ENCODE results near the gene CCL25. TPM values are rescaled to one million over a fixed set of nuclear protein-coding genes. Genes with fewer than 3 reads are reported as not detected.
A peak's percentile ranks its signal among the peaks of the same experiment; 100 is the strongest.

Gene CCL25
- total and polyA plus RNA-seq, 2 of the 13 experiments (the other 11 are each of a cell fraction or from before 2014, with no cell fraction given), result not detected

DNA sequence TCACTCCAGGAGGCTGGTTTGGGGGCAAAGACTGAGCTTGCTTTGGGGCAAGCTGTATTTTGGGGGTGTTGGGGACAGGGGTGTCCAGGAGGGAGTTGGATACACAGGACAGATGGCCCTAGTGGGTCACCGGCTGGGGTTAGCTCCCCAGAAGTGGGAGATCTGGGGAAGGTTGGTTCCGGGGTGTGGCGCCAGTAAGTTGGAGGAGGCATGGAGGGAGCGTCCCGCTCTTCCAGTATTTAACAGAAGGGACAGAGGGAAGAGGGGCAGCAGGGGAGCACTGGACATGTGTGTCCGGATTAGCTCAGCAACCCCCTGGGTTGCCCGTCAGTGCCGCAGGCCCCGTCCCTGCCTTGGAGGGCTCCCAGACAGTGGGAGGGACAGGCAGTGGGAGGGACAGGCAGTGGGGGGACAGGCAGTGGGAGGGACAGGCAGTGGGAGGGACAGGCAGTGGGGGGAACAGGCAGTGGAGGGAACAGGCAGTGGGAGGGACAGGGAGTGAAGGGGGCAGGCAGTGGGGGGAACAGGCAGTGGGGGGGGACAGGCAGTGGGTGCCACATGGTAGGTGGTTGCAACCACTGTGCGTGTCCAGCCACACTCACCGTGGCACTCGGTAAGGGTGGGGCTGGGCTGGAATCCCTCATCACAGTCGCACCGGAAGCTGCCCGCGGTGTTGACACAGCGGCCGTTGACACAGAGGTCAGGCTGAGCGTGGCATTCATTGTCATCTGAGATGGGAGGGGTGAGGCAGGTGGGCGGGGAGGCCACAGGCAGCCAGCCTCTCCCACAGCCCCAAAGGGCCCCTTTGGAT, 33.2 kb downstream of the CCL25 start (continued):
- TF ChIP-seq, protein P1, sequence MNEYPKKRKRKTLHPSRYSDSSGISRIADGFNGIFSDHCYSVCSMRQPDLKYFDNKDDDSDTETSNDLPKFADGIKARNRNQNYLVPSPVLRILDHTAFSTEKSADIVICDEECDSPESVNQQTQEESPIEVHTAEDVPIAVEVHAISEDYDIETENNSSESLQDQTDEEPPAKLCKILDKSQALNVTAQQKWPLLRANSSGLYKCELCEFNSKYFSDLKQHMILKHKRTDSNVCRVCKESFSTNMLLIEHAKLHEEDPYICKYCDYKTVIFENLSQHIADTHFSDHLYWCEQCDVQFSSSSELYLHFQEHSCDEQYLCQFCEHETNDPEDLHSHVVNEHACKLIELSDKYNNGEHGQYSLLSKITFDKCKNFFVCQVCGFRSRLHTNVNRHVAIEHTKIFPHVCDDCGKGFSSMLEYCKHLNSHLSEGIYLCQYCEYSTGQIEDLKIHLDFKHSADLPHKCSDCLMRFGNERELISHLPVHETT (CRISPR knock-in tag; conservative IDR thresholded peaks at IDR 0.05), result peak; percentile 77
- no peak for TF ChIP-seq CBX1 (IDR thresholded peaks at IDR 0.05; ENCODE audit: low read depth)
- TF ChIP-seq, protein P2, sequence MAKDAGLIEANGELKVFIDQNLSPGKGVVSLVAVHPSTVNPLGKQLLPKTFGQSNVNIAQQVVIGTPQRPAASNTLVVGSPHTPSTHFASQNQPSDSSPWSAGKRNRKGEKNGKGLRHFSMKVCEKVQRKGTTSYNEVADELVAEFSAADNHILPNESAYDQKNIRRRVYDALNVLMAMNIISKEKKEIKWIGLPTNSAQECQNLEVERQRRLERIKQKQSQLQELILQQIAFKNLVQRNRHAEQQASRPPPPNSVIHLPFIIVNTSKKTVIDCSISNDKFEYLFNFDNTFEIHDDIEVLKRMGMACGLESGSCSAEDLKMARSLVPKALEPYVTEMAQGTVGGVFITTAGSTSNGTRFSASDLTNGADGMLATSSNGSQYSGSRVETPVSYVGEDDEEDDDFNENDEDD (CRISPR knock-in tag; IDR thresholded peaks at IDR 0.05; ENCODE audit: borderline replicate concordance), result no peak
- TF ChIP-seq ZNF629 (CRISPR knock-in tag; conservative IDR thresholded peaks at IDR 0.05), result no peak
- peak; percentile 98 for TF ChIP-seq FOXA3 (CRISPR knock-in tag; IDR thresholded peaks at IDR 0.05)
- TF ChIP-seq, protein P3, sequence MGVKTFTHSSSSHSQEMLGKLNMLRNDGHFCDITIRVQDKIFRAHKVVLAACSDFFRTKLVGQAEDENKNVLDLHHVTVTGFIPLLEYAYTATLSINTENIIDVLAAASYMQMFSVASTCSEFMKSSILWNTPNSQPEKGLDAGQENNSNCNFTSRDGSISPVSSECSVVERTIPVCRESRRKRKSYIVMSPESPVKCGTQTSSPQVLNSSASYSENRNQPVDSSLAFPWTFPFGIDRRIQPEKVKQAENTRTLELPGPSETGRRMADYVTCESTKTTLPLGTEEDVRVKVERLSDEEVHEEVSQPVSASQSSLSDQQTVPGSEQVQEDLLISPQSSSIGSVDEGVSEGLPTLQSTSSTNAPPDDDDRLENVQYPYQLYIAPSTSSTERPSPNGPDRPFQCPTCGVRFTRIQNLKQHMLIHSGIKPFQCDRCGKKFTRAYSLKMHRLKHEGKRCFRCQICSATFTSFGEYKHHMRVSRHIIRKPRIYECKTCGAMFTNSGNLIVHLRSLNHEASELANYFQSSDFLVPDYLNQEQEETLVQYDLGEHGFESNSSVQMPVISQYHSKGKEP (CRISPR knock-in tag; IDR thresholded peaks at IDR 0.05), result no peak
- TF ChIP-seq RARA (CRISPR knock-in tag; IDR thresholded peaks at IDR 0.05), result peak; percentile 91
- TF ChIP-seq, protein P4, sequence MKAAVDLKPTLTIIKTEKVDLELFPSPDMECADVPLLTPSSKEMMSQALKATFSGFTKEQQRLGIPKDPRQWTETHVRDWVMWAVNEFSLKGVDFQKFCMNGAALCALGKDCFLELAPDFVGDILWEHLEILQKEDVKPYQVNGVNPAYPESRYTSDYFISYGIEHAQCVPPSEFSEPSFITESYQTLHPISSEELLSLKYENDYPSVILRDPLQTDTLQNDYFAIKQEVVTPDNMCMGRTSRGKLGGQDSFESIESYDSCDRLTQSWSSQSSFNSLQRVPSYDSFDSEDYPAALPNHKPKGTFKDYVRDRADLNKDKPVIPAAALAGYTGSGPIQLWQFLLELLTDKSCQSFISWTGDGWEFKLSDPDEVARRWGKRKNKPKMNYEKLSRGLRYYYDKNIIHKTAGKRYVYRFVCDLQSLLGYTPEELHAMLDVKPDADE (CRISPR knock-in tag; IDR thresholded peaks at IDR 0.05), result no peak
- TF ChIP-seq RARG (CRISPR knock-in tag; IDR thresholded peaks at IDR 0.05; ENCODE audit: low read depth), result no peak
- TF ChIP-seq, protein P5, sequence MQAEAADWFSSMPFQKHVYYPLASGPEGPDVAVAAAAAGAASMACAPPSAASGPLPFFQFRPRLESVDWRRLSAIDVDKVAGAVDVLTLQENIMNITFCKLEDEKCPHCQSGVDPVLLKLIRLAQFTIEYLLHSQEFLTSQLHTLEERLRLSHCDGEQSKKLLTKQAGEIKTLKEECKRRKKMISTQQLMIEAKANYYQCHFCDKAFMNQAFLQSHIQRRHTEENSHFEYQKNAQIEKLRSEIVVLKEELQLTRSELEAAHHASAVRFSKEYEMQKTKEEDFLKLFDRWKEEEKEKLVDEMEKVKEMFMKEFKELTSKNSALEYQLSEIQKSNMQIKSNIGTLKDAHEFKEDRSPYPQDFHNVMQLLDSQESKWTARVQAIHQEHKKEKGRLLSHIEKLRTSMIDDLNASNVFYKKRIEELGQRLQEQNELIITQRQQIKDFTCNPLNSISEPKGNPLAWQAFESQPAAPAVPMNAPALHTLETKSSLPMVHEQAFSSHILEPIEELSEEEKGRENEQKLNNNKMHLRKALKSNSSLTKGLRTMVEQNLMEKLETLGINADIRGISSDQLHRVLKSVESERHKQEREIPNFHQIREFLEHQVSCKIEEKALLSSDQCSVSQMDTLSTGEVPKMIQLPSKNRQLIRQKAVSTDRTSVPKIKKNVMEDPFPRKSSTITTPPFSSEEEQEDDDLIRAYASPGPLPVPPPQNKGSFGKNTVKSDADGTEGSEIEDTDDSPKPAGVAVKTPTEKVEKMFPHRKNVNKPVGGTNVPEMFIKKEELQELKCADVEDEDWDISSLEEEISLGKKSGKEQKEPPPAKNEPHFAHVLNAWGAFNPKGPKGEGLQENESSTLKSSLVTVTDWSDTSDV (CRISPR knock-in tag; IDR thresholded peaks at IDR 0.05), result no peak
- TF ChIP-seq, protein P6, sequence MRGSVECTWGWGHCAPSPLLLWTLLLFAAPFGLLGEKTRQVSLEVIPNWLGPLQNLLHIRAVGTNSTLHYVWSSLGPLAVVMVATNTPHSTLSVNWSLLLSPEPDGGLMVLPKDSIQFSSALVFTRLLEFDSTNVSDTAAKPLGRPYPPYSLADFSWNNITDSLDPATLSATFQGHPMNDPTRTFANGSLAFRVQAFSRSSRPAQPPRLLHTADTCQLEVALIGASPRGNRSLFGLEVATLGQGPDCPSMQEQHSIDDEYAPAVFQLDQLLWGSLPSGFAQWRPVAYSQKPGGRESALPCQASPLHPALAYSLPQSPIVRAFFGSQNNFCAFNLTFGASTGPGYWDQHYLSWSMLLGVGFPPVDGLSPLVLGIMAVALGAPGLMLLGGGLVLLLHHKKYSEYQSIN (CRISPR knock-in tag; IDR thresholded peaks at IDR 0.05; ENCODE audit: borderline replicate concordance), result no peak
- no peak for TF ChIP-seq KLF13 (CRISPR knock-in tag; IDR thresholded peaks at IDR 0.05)
- no peak for TF ChIP-seq ZNF790 (CRISPR knock-in tag; IDR thresholded peaks at IDR 0.05; ENCODE audit: borderline replicate concordance)
- TF ChIP-seq ZFYVE20 (CRISPR knock-in tag; IDR thresholded peaks at IDR 0.05; ENCODE audit: borderline replicate concordance, low read depth), result no peak
- peak; percentile 91; the same call in 1 of the 2 replicates for TF ChIP-seq PCBP1 (IDR thresholded peaks at IDR 0.05; ENCODE audit: borderline replicate concordance, low read depth, low read length)
- TF ChIP-seq, protein P7, sequence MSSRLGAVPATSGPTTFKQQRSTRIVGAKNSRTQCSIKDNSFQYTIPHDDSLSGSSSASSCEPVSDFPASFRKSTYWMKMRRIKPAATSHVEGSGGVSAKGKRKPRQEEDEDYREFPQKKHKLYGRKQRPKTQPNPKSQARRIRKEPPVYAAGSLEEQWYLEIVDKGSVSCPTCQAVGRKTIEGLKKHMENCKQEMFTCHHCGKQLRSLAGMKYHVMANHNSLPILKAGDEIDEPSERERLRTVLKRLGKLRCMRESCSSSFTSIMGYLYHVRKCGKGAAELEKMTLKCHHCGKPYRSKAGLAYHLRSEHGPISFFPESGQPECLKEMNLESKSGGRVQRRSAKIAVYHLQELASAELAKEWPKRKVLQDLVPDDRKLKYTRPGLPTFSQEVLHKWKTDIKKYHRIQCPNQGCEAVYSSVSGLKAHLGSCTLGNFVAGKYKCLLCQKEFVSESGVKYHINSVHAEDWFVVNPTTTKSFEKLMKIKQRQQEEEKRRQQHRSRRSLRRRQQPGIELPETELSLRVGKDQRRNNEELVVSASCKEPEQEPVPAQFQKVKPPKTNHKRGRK (CRISPR knock-in tag; IDR thresholded peaks at IDR 0.05), result no peak
- TF ChIP-seq SMAD1 (CRISPR knock-in tag; IDR thresholded peaks at IDR 0.05; ENCODE audit: borderline replicate concordance, low read depth), result no peak

All from HepG2 (cell line).